Stimulated activated CD4-positive, alpha-beta T cell treated with anti-CD3 and anti-CD28 coated beads, Interleukin-12 subunit alpha, Interleukin-12 subunit beta, amount 100 ng/mL, for 48 hours (primary cell): ENCODE results near the gene AXIN2.

Experiments used
- DNase-seq, 3 donors: peaks; one replicate each; pipeline ENCODE4 v3.0.0-alpha.2; 2020; ENCODE audit warnings: low read depth in 2 of 3, low spot score in 1 of 3

AXIN2 gene

GRCh38 chr17:65583921-65584603, 22.6 kb upstream of the AXIN2 start:
- no peak for DNase-seq

GRCh38 chr17:65576939-65577338, 15.5 kb upstream of the AXIN2 start:
- no peak for DNase-seq

DNA sequence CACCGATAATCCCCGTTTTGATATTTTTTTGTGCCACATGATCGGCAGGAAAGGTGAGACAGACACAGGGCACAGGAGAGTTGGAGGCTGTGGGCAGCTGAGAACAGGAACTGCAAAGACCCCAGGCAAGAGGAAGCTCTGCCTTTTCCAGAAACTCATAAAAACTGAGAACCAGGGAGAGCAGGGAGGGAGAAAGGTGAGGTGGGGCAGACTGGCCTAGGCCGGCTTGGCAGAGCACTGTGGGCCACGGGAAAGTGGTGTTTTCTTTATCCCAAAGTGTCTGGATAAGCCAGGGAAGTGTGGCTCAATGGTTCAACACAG, 11.8 kb upstream of the AXIN2 start:
- no peak for DNase-seq

GRCh38 chr17:65572581-65573281, 11.3 kb upstream of the AXIN2 start:
- no peak for DNase-seq

DNA sequence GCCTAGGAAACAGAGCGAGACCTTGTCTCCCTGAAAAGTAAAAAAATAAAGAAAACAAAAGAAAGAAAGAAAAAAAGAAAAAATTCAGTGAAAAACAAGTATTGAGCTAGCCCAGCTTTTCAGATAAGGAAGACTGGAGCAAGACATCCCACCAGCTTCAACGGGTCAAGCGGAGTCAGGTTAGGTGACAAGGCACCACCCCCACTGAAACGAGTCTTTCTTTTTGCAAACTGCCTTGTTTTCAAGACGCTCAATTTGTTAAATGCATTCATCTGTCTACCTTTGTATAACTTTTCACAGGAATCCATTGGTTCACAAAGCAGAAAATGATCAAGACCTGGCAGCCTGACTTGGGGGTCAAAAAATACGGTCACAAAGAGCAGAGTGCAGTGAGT, 10.7 kb upstream of the AXIN2 start:
- DNase-seq, result no peak

- DNase-seq, result no peak
These were observed 7.5 kb upstream of the AXIN2 start for GRCh38 chr17:65568918-65569317.

DNA sequence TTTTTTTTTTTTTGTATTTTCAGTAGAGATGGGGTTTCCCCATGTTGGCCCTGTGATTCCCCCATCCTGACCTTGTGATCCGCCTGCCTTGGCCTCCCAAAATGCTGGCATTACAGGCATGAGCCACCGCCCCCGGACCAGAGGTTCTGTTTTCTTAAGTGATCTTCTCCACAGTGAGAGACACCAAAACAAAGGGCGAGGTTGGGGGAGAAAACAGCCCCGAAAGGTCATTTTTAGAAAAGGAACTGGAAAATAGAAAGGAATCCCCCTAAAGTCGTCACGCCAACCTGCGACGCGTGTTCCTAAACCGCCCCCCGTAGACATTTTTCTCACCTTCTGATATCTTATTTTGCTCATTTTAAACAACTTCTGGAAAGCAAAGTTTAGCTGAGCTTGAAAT, 6.1 kb upstream of the AXIN2 start:
- no peak for DNase-seq

GRCh38 chr17:65565559-65565958, 4.1 kb upstream of the AXIN2 start:
- no peak for DNase-seq

DNA sequence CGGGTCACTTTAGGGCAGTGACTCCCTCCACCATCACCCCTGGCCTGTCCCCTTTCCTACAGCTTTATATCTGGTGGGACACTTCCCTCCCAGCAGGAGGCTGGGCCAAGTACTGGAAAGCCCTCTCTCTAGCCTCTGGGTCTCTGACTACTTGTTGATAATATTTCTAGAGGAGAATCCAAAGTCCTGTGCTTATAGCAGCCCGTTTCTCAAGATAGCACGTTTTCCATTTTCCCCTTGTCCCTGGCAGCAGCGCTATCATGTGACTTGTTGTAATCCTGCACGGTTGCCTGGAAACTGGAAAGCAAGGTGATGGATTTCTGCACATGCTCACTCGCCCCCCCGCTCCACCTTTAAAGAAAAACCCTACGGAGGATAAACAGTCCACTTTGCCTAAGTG, 3.3 kb upstream of the AXIN2 start:
- no peak for DNase-seq

GRCh38 chr17:65562206-65562531, 721 bp upstream of the AXIN2 start:
- DNase-seq, result no peak

DNA sequence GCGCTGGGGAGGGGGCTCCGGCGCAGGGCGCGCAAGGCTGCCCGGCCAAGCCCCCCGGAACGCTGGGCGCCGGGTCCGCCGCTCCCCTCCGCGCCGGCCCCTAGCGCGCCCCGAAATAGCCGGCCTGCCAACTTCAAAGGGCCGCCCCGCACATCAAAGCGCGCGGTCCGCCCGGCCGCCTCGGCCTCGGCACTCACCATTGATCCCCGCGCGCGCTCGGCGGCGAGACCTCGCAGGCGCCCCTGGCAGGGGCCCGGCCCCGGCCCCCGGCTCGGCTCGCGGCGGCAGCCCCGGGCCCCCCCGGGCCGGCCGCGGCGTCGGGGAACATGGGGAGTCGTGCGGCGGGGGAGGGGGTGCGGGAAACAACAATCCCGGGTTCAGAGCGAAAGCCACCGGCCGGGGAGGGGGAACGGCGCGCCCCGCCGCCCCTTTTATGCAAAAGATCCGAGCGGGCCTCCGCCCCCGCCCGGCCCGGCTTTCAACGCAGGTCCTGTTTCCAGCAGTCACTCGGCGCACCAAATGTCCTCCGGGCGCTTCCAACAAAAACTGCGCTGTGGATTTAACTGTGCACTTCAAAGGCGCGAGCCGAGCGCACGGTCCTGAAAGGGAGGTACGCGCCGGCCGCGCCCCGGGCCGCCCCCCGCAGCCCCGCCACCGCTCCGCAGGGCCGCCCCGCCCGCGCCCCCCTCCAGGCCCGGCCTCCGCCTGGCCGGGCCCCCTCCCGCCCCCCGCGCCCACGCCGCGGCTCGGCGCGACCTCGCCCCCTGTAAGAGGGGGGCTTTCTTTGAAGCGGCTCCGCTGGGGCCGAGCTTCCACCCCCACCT, 608 bp downstream of the AXIN2 start:
- DNase-seq, result peak; percentile 60 to 73 (median 63)

DNA sequence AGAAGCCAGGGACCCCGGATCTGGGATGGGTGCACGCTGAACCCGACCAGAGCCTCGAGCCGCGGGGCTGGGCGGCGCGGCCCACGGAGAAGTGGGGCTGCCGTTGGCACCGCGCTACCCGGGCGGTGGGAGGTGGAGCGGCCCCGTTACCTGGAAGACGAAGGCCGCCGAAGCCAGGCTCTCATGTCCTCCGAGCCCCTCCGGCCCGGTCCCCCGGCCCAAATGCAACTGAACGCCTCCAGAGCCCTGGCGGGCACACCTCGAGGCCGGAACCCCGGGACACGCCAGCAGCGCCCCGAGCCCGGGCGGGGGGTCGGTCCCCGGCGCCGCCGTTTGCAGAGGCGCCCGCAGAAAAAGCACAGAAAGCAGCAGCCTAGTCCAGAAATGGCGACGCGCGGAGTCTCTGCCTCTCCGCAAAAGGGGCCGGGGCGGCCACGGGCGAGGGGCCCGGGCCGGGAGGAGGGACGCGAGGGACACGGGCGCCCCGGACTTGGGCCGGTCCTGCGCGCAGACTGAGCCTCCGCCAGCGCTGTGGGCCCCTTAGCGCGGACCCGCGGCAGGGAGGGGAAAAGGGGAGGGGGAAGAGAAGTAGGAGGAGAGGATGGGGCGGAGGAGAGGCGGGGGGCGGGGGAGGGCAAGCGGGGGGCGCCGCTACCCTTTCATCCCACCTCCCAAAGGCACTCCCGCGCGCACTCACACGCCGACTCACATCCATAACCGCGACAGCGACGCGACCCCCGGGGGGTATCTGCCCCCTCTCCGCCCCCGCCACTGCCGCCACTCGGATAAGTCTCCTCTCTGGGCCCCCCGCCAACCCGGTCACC, 1.4 kb downstream of the AXIN2 start:
- peak in 1 of 3 donors; percentile 14 for DNase-seq

DNA sequence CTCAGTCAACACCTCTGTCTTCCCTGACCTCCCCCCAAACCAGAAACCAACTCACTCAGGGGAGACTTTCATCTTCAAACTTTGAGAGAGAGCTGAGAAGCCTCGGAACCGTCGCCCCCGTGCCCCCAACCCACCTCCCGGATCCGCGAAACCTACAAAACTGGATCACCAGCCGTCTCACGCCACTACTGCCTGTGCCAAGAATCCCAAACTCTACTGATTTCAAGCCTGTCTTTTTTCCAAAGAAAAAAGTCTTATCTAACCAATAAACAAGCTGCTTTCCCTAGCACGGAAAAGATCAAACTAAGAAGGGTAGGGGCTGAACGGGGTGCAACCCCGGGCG, 2.0 kb downstream of the AXIN2 start:
- no peak for DNase-seq

DNA sequence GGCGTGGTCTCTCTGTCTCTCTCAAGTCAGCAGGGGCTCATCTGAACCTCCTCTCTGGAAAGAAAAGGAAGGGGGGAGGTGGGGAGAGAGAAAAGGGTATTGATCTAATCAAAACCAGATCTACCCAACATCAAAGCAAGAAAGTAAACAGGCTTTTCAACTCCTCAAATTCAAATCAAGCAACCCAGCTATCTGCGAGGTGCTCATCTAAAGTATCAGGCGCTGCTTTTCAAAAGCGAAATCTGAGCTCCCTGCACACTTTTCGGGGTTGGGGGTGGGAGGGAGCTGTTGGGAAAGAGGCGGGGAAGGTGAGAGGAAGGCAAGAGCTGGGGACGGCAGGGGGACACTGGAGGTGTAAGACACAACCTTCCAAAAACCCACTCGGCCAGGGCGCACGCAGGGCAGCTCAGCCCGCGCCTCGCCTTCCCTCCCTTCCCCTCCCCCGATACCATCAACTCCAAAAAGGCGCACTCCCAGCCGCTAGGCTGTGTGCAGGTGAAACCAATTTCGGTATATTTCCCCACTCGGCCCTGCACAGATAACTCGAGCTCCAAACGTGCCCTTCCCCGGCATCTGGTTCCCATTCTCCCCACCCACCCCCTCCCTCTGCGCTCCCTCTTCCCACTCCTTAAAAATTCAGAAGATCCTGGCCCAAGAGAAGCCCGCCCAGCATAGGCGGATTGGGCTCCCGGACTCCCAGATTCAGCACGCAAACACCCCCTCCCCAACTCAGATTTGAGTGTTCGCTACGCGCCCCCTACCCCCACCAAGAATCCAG, 2.6 kb downstream of the AXIN2 start:
- peak in 1 of 3 donors; percentile 17 for DNase-seq

- no peak for DNase-seq
These were observed 3.2 kb downstream of the AXIN2 start for GRCh38 chr17:65558311-65558682.

GRCh38 chr17:65557349-65558310, 3.8 kb downstream of the AXIN2 start:
- DNase-seq, result no peak

DNA sequence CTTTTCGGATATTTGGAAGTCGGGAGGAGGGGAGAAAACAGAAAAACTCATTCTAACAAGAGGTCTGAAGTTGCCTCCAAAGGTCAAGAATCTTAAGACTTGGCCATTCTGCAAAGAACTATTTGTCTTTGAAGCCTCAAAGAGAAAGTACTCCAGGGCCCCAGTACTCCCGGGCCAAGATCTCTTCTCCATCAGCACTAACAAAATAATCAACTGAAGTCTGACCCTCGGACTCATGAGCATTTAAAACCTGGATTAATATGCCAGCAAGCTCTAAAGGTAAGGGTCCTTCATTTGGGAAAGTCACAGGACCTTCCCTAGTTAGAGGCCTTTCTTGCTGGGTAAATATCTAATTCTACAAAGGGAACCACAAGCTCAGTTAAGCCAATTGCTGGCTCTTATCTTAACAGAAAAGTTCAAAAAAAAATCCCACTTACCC, 4.5 kb downstream of the AXIN2 start:
- no peak for DNase-seq

DNA sequence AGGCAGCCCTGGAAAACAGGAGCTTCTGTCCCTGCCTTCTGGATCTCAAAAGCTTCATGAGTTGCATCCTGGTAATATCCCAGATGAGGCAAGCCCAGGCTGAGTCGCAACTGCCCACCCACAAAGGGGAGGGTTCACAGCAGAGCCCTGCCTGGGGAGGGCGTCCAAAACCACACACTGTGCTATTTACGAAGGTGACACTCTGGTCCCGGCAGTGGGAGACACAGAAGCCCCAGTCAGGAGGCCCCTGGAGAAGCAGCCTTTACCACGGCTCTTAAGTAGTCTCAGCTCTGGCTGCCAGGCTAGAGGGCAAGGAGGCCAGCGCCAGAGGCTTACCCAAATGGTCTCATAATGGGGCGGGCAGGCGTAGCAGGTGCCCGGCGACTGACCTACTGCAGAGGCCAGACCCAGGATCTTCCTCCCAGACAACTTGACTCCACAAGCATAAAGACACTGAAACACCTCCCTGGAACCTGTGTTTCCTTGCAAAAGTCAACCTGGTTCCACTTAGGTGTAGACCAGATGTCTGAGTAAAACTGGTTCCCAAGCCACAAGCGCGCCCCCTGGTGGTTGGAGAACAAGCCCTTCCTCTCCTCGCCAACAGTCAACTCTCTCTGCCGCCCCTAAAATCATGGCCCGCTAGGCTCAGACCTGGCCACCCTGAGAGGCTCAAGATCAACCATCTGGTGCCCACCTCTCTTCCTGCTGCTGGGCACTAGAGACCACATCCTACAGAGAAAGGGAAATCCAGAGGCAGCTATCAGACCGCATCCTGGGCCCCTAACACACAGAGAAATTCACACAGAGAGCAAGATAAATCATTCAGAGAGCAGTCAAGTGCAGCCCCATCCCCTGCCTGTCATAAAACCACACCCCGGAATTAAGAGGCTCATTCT, 5.2 kb downstream of the AXIN2 start:
- peak; percentile 82 to 94 (median 85) for DNase-seq
